GM21526 (cell line): ENCODE measurements around the gene PLEKHO1.
"Not testable (repeated sequence)": the region's sequence is repeated elsewhere in the genome, so short reads cannot be mapped to it uniquely, and the experiment has no call there.

Source experiments
- ATAC-seq: cut with Tn5 transposase; IDR thresholded peaks from one replicate; pipeline ENCODE4 v1.9.1; 2021; ENCODE audit warnings: moderate library complexity; ENCODE audit not compliant: unreplicated experiment, low FRiP score

Gene PLEKHO1

DNA sequence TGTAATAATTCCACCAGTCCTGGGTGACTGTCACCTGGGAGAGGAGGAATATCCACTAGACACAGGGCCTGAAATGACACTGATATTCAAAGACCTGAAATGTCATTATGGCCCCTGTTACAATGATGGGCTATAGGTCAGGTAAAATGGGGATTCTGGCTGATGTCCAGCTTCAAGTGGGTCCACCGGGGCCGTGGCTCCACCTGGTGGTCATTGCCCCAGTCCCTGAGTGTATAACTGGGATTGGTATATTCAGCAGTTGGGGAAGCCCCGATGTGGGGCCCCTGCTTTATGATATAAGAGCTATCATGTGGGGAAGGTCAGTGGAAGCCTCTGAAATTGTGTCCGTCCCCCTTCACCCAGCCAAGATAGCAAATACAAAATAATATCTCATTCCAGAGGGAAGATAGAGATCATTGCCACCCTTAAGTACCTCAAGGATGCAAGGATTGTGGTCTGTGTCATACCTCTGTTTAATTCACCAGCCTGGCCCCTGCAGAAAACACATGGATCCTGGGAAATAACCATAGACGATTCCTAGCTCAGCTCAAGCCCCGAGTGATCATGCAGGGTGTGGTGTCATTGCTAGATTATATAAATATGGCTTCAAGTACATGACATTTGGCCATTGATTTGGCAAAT, 19.4 kb downstream of the PLEKHO1 start:
- no peak for ATAC-seq

DNA sequence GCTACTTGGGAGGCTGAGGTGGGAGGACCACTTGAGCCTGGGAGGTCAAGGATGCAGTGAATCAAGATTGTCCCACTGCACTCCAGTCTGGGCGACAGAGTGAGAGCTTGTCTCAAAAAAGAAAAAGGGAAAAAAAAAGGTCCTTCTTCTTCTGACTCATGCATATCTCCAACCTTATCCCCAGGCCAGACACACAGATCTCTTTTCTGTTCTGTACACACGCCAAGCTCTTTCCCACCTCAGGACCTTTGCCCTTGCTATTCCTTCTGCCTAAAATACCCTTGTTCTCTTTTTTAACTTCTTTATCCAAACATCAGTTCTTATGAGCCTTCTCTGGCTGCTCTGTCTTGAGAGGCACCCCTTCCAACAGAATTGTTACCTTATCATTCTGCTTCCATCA, 22.1 kb downstream of the PLEKHO1 start:
- no peak for ATAC-seq

- no peak for ATAC-seq
Observed at GRCh38 chr1:150173141-150173585, 23.4 kb downstream of the PLEKHO1 start.

GRCh38 chr1:150176593-150176992, 26.9 kb downstream of the PLEKHO1 start:
- no peak for ATAC-seq

- ATAC-seq, result no peak
Observed at GRCh38 chr1:150178548-150178947, 28.8 kb downstream of the PLEKHO1 start.

DNA sequence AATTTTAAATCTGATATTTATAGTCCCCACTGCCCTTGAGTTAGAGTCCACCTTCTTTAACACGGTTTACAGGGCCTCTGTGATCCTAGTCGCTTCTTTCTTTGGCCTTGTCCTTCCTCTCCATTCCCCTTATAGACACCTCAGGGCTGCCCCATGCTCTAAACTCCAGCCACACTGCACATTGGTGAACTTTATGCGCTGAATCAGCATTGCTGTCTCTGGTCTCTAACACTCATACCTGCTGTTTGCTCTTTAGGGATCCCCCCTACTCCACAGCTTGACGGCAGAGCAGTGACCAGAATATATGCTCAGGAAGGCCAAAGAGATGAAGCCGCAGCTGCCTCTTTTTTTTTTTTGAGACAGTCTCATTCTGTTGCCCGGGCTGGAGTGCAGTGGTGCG, 30.2 kb downstream of the PLEKHO1 start:
- no peak for ATAC-seq

- ATAC-seq, result no peak
Observed at GRCh38 chr1:150180474-150180873, 30.8 kb downstream of the PLEKHO1 start.

DNA sequence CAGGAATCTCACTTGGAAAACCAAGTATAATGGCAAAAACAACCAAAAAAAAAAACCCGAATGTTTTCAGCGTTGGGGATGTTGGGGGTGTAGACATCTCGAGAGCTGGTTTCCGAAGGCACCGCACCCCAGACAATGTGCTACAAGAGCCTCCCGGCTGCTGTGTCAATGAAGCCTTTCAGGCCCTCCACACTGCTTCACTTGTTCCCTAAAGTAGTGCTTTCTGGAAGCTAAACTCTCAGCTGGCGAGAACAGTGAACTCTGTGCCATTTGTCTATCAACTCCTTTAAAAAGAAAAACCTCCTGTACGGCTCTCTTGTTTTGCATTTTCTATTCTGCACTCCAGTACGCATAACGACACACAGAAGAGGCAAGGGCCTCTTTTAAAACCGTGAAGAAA, 32.5 kb downstream of the PLEKHO1 start:
- no peak for ATAC-seq

DNA sequence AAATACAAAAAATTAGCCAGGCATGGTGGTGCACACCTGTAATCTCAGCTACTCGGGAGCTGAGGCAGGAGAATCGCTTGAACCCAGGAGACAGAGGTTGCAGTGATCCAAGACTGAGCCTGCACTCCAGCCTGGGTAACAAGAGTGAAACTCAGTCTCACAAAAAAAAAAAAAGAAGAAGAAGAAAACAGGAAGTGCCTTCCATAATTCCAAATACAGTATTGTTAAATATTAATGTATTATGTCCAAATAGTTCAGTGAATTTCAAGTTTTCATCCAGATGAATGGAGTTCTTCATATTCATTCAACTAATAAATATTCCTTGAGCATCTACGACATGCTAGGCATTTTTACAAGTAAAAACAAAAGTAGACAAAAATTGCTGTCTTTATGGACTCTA, 33.3 kb downstream of the PLEKHO1 start:
- no peak for ATAC-seq

- ATAC-seq, result no peak
Observed at GRCh38 chr1:150185481-150185880, 35.8 kb downstream of the PLEKHO1 start.

GRCh38 chr1:150186438-150186788, 36.7 kb downstream of the PLEKHO1 start:
- ATAC-seq, result not testable (repeated sequence)

DNA sequence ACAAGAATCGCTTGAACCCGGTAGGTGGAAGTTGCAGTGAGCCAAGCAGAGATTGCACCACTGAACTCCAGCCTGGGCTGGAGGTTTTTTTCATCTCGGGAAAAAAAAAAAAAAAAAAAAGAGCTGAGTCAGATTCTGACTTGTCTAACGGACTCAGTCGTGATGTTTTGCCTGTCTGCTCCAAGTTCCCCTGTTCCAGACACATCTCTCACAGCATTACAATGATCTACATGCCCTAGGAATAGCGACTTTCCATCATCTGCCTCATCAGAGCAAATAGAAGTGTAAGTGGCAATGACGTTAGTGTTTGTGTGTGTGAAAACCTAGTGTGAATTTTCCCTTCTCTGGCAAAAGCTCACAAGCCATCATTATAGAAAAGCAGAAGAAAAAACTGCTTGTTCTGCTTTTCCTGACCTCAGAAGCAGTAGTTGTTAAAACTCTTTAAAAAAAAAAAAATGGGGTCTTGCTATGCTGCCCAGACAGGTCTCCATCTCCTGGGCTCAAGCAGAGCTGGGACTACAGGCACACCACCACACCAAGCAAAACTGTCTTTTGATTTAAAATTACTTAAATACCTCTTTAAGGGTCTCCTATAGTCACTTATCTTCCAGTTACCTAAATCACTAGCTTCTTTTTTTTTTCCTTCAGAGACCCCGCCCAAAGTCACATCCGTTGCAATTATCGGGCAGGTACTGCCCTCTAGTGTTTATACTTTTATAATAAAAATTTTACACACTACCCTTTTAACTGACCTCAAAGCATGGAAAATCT, 37.3 kb downstream of the PLEKHO1 start:
- ATAC-seq, result no peak

DNA sequence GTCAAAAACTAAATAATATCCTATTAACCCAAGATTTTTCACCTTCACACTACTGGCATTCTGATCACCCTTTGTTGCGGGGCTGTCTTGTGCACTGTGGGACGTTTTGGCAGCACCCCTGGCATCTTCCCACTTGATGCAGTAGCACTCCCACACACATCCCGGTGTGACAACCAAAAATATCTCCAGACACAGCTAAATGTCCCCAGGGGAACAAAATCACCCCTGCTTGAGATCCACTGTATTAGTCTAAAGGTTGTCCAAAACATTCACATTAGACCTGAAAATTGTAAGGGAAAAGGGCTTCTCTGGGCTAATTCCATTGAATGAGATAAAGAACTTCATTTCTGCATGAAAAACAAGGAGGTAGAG, 37.8 kb downstream of the PLEKHO1 start:
- no peak for ATAC-seq

DNA sequence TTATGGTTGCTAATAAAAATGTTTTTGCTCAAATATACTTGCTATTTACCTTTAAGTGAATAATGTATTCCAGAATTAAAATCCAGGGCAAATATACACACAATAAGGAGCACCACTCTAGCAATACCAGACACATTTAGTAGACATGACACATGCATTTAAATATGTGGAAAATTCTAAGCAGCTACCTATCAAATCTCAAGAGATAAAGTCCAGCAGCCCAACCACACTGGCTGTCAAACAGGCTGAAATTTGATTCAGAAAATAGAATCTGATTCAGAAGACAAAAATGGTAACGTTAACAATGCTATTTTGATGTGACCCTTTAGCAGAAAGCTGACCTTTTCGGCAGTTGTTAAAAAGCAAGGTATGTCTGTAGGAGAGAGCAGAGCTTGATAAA, 42.3 kb downstream of the PLEKHO1 start:
- no peak for ATAC-seq

DNA sequence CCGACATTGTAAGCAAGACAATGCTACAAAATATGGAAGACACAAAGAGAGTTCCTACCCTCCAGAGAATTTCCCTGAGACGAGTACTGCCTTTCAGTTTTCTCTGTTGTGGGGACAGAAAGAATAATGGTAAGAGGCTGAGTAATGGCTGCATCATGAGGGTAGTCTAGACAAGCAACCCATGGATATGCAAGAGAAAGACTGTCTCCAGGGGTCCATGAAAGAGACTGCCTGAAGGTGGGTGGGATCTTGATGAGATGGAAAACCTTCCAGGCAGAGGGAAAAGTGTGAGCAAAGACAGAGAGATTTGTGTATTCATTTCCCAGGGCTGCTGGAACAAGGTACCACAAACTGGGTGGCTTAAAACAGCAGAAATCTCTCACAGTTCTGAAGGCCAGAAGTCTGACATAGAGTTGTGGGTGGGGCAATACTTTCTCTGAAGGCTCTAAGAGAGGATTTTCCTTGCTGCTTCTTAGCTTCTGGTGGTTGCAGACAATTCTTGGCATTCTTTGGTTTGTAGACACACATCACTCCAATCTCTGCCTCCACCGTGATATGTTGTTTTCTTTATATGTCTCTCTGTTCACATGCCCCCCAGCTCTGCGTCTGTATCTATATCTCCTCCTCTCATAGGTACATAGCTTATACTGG, 44.8 kb downstream of the PLEKHO1 start:
- ATAC-seq, result no peak

GRCh38 chr1:150196417-150196816, 46.7 kb downstream of the PLEKHO1 start:
- ATAC-seq, result no peak

- ATAC-seq, result no peak
Observed at GRCh38 chr1:150207281-150207971, 57.7 kb downstream of the PLEKHO1 start.

DNA sequence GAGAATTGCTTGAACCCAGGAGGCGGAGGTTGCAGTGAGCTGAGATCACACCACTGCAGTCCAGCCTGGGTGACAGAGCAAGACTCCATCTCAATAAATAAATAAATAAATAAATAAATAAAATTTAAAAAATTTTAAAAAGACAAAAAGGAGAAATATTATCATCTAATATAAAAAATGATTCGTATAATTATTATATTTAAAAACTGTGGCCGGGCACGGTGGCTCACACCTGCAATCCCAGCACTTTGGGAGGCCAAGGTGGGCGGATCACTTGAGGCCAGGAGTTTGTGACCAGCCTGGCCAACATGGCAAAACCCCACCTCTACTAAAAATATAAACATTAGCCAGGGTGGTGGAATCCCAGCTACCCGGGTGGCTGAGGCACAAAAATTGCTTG, 58.7 kb downstream of the PLEKHO1 start:
- ATAC-seq, result not testable (repeated sequence)
